GM12878 (cell line): Measurements from ENCODE around the gene SLC35E3. TPM values are rescaled to one million over a fixed set of nuclear protein-coding genes. Genes with fewer than 3 reads are reported as not detected.

Source experiments
- ATAC-seq: fragments of 200-7000 bp; cut with Tn5 transposase; 3 replicates; pipeline ENCODE4 v1.9.1; 2020; ENCODE audit warnings: mild to moderate bottlenecking, moderate library complexity
- BruUV-seq: library from RNA; stranded (reverse); fragments of 400-500 nt; replicated peaks from 2 replicates; lab custom pipeline; 2021; lab: Mats Ljungman, UMichigan
- CTCF ChIA-PET: fragments of 300-600 bp; sonication (Branson Sonifier 250); formaldehyde crosslinking; extraction: SDS; loops from one replicate; lab custom pipeline; 2021; ENCODE audit warnings: inconsistent platforms; lab: Yijun Ruan, JAX
- POLR2A ChIA-PET: fragments of 350-600 bp; formaldehyde crosslinking; extraction: SDS; loops from one replicate; lab custom pipeline; 2021; ENCODE audit warnings: inconsistent platforms; lab: Charles Lee
- RAD21 ChIA-PET: fragments of 300-600 bp; sonication (Branson Sonifier 250); formaldehyde crosslinking; loops from one replicate; lab custom pipeline; 2023; ENCODE audit warnings: antibody characterized with exemption; ENCODE audit not compliant: unreplicated experiment; lab: Charles Lee
- SMC1A ChIA-PET: fragments of 300-600 bp; sonication (Branson Sonifier 250); formaldehyde crosslinking; loops from one replicate; lab custom pipeline; 2023; ENCODE audit not compliant: unreplicated experiment, uncharacterized antibody; lab: Charles Lee
- DNase-seq: peaks from one replicate; pipeline ENCODE4 v3.0.0-alpha.2; 2011; ENCODE audit warnings: low read depth, low spot score
- FAIRE-seq: peaks from 3 replicates; lab custom pipeline; 2011; peaks lifted over from hg19 to GRCh38; lab: Jason Lieb, UNC
- H2AFZ ChIP-seq: 2 replicates; pipeline ENCODE4 v1.6.0; 2011; ENCODE audit warnings: low read depth, low read length, control low read depth; ENCODE audit not compliant: control insufficient read depth
- H3K27ac ChIP-seq: 2 replicates; pipeline ENCODE4 v1.5.1; 2011; ENCODE audit warnings: control low read depth; ENCODE audit not compliant: control insufficient read depth, insufficient read depth
- H3K27me3 ChIP-seq, 2 experiments: replicated peaks in 1 of 2; 2 replicates each; pipeline versions ENCODE4 v1.6.0 to v1.6.1; 2011; ENCODE audit warnings: low read length in 1 of 2; ENCODE audit not compliant: control insufficient read depth in 2 of 2, insufficient read depth in 2 of 2
- H3K36me3 ChIP-seq, 2 experiments: 2 replicates each; pipeline ENCODE4 v1.5.1; 2011; ENCODE audit warnings: low read length in 1 of 2; ENCODE audit not compliant: control insufficient read depth in 2 of 2, insufficient read depth in 2 of 2
- H3K4me1 ChIP-seq: 2 replicates; pipeline ENCODE4 v1.6.1; 2011; ENCODE audit warnings: mild to moderate bottlenecking, low read length, moderate library complexity, mixed read lengths; ENCODE audit not compliant: control insufficient read depth, insufficient read depth
- H3K4me2 ChIP-seq: 2 replicates; pipeline ENCODE4 v1.6.0; 2011; ENCODE audit warnings: control low read depth; ENCODE audit not compliant: control insufficient read depth, insufficient read depth
- H3K4me3 ChIP-seq: fragments of 200-600 bp; sonication (generic); 2 replicates; pipeline ENCODE4 v1.5.1; 2016
- H3K79me2 ChIP-seq: 2 replicates; pipeline ENCODE4 v1.6.0; 2011; ENCODE audit warnings: low read length; ENCODE audit not compliant: control insufficient read depth, insufficient read depth
- H3K9ac ChIP-seq: 2 replicates; pipeline ENCODE4 v1.8.0; 2011; ENCODE audit warnings: low read length, control low read depth, mixed read lengths; ENCODE audit not compliant: control insufficient read depth, insufficient read depth
- H3K9me3 ChIP-seq: replicated peaks from 3 replicates; pipeline ENCODE4 v1.5.1; 2011; ENCODE audit warnings: mild to moderate bottlenecking, low read length; ENCODE audit not compliant: control insufficient read depth, insufficient read depth
- H4K20me1 ChIP-seq: 2 replicates; pipeline ENCODE4 v1.6.0; 2011; ENCODE audit not compliant: control insufficient read depth, insufficient read depth
- EED ChIP-seq: sonication (generic); IDR thresholded peaks from 2 replicates; pipeline ENCODE4 v1.6.1; 2016; ENCODE audit warnings: antibody characterized with exemption, low read depth
- ESRRA ChIP-seq: IDR thresholded peaks from 2 replicates; pipeline ENCODE4 v1.6.1; 2012; ENCODE audit warnings: mild to moderate bottlenecking, low read length, improper control_type of control experiment
- HDAC2 ChIP-seq: fragments of 200-600 bp; sonication (generic); IDR thresholded peaks from 2 replicates; pipeline ENCODE4 v1.6.1; 2017
- KAT2A ChIP-seq: conservative IDR thresholded peaks from 2 replicates; pipeline ENCODE4 v1.6.1; 2011; ENCODE audit warnings: low read depth, low read length; ENCODE audit not compliant: control insufficient read depth
- PAX5 ChIP-seq: IDR thresholded peaks from 2 replicates; pipeline ENCODE4 v1.6.1; 2011; ENCODE audit warnings: low read depth, low read length, borderline replicate concordance
- RAD51 ChIP-seq: fragments of 450-650 bp; IDR thresholded peaks from 2 replicates; pipeline ENCODE4 v1.6.1; 2016; ENCODE audit warnings: moderate library complexity, mild to moderate bottlenecking, inconsistent platforms
- SMAD1 ChIP-seq: fragments of 450-650 bp; IDR thresholded peaks from 2 replicates; pipeline ENCODE4 v1.6.1; 2018; ENCODE audit warnings: mild to moderate bottlenecking, low read depth; ENCODE audit not compliant: partially characterized antibody
- SMAD5 ChIP-seq: IDR thresholded peaks from 2 replicates; pipeline ENCODE4 v1.6.1; 2016; ENCODE audit warnings: antibody characterized with exemption, low read depth
- SUPT20H ChIP-seq: IDR thresholded peaks from 2 replicates; pipeline ENCODE4 v1.6.1; 2011; ENCODE audit warnings: low read depth, mild to moderate bottlenecking, low read length, moderate library complexity, borderline replicate concordance; ENCODE audit not compliant: control insufficient read depth
- ZNF384 ChIP-seq: IDR thresholded peaks from 2 replicates; pipeline ENCODE4 v1.6.1; 2012; ENCODE audit warnings: low read depth, mild to moderate bottlenecking, low read length, improper control_type of control experiment, borderline replicate concordance
- WGBS: methylation state at CpG from one replicate; pipeline ENCODE4 v1.1.6; 2016; ENCODE audit warnings: low lambda C conversion rate; ENCODE audit not compliant: insufficient replicate concordance, insufficient coverage; ENCODE audit errors: missing lambda C conversion rate; 5-methylcytosine and 5-hydroxymethylcytosine counted together
- in situ Hi-C: fragments of 300-500 bp; cut with MboI; formaldehyde crosslinking; loops from 9 replicates; pipeline ENCODE4 v1.14.3; 2018; ENCODE audit warnings: mixed read lengths
- intact Hi-C: fragments of 100-400 bp; cut with micrococcal nuclease; formaldehyde crosslinking; loops from one replicate; pipeline ENCODE4 v1.14.2; 2022; ENCODE audit not compliant: unreplicated experiment
- polyA plus RNA-seq, 11 experiments: library from polyadenylated mRNA; depleted of rRNA in 4 of 11; unstranded in 6 of 11; stranded (reverse) in 5 of 11; fragments of >200 nt; fragmentation: Nextera tagmentation in 4 of 11; fragmentation: Illumina TruSeq in 1 of 11; extraction: Ambion mirVana in 4 of 11; extraction: Trizol in 1 of 11; gene quantifications; 1 replicate in 1 of 11; 2 replicates in 10 of 11; pipeline versions ENCODE4 v1.2.1 to v1.2.3, GENCODE V29; 2011 to 2016; ENCODE audit warnings: inconsistent platforms in 2 of 11, missing spikeins in 2 of 11, low read depth in 1 of 11
- total RNA-seq, 4 experiments: library from RNA; depleted of rRNA in 3 of 4; stranded (reverse); fragments of >200 nt in 3 of 4; fragmentation: Illumina TruSeq in 1 of 4; extraction: Trizol in 1 of 4; gene quantifications; 2 replicates each; pipeline versions ENCODE4 v1.2.1 to v1.2.3, GENCODE V29; 2013 to 2021
- TF ChIP-seq, protein P1 (sequence below): IDR thresholded peaks from 2 replicates; pipeline ENCODE4 v1.6.1; 2011; ENCODE audit warnings: mild to moderate bottlenecking, low read depth, low read length, moderate library complexity; ENCODE audit not compliant: insufficient replicate concordance
- TF ChIP-seq, protein P2 (sequence below): fragments of 150-350 bp; IDR thresholded peaks from 2 replicates; pipeline ENCODE4 v1.6.1; 2014; ENCODE audit warnings: mild to moderate bottlenecking, low read depth, low read length

The SLC35E3 gene
- total and polyA plus RNA-seq, 10 of the 15 experiments (the other 5 are each of a cell fraction or from before 2014, with no cell fraction given) = 3.6 to 19.8 (median 6.1) TPM

DNA sequence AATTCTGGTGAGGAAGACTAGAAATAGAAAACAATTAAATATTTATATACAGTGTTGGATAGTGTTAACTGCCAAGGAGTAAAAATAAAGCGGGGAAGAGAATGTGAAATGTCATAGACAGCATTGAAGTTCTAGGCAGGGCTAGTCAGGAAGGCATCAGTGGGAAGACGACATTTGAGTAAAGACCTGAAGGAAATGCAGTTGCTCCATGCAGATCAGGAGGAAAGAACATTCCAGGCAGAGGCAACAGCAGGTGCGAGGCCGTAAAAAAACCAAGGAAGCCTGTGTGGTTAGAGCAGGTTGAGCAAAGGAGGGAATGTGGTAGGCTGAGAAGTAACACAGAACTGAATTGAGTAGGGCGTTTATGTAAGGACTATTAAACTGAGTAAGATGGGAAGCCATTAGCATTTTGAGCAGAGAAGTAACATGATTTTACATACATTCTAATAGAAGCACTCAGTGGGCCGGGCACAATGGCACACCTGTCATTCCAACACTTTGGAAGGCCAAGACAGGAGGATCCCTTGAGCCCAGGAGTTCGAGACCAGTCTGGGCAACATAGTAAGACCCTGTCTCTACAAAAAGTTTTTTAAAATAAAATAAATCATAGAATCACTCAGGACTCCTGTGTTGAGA, 14.9 kb downstream of the SLC35E3 start:
- Histone ChIP-seq H3K4me3 (no peak overlapping the region), H3K27me3 (no peaks in the 10 kb centered on the region), H3K9ac (no peak overlapping the region), H3K36me3 (no peaks in the 10 kb centered on the region; a peak in 1 of 4 replicates), H2AFZ (no peak overlapping the region), H3K9me3 (no peaks in the 10 kb centered on the region), H3K4me1 (no peaks in the 10 kb centered on the region), H4K20me1 (no peaks in the 10 kb centered on the region), H3K4me2 (no peak overlapping the region), H3K79me2 (no peaks in the 10 kb centered on the region), H3K27ac (no peak overlapping the region)
- FAIRE-seq = no peak
- no peak for TF ChIP-seq RAD51
- no peak for TF ChIP-seq ESRRA
- TF ChIP-seq KAT2A = no peak
- no peak for TF ChIP-seq SMAD5
- TF ChIP-seq EED = no peak
- TF ChIP-seq SMAD1 = no peak
- TF ChIP-seq, protein P1, sequence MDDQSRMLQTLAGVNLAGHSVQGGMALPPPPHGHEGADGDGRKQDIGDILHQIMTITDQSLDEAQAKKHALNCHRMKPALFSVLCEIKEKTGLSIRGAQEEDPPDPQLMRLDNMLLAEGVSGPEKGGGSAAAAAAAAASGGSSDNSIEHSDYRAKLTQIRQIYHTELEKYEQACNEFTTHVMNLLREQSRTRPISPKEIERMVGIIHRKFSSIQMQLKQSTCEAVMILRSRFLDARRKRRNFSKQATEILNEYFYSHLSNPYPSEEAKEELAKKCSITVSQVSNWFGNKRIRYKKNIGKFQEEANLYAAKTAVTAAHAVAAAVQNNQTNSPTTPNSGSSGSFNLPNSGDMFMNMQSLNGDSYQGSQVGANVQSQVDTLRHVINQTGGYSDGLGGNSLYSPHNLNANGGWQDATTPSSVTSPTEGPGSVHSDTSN = no peak
- TF ChIP-seq, protein P2, sequence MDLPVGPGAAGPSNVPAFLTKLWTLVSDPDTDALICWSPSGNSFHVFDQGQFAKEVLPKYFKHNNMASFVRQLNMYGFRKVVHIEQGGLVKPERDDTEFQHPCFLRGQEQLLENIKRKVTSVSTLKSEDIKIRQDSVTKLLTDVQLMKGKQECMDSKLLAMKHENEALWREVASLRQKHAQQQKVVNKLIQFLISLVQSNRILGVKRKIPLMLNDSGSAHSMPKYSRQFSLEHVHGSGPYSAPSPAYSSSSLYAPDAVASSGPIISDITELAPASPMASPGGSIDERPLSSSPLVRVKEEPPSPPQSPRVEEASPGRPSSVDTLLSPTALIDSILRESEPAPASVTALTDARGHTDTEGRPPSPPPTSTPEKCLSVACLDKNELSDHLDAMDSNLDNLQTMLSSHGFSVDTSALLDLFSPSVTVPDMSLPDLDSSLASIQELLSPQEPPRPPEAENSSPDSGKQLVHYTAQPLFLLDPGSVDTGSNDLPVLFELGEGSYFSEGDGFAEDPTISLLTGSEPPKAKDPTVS = no peak
- no peak for TF ChIP-seq SUPT20H
- TF ChIP-seq PAX5 = no peak
- TF ChIP-seq HDAC2 = no peak
- no peak for TF ChIP-seq ZNF384
- RAD21 ChIA-PET = no interaction called here
- BruUV-seq = no TSS peak
- POLR2A ChIA-PET = no interaction called here
- CTCF ChIA-PET = no interaction called here
- in situ Hi-C loops (no loop called here), intact Hi-C loops (no loop called here)
- no peak for ATAC-seq
- WGBS = 94% methylated on average over 7 of the region's 7 CpGs
- no peak for DNase-seq
- SMC1A ChIA-PET = no interaction called here
